Activated CD8-positive, alpha-beta memory T cell treated with anti-CD3 and anti-CD28 coated beads, Interleukin-2, amount 50 U/mL, for 4 hours (primary cell): ENCODE measurements around the gene ZBTB32.
A peak's percentile ranks its signal among the peaks of the same experiment; 100 is the strongest.

Source experiments
- DNase-seq: peaks from one replicate; pipeline ENCODE4 v3.0.0-alpha.2; 2020

The ZBTB32 gene

GRCh38 chr19:35755131-35755549 is 50.8 kb downstream of the ZBTB32 start:
- no peak for DNase-seq

DNA sequence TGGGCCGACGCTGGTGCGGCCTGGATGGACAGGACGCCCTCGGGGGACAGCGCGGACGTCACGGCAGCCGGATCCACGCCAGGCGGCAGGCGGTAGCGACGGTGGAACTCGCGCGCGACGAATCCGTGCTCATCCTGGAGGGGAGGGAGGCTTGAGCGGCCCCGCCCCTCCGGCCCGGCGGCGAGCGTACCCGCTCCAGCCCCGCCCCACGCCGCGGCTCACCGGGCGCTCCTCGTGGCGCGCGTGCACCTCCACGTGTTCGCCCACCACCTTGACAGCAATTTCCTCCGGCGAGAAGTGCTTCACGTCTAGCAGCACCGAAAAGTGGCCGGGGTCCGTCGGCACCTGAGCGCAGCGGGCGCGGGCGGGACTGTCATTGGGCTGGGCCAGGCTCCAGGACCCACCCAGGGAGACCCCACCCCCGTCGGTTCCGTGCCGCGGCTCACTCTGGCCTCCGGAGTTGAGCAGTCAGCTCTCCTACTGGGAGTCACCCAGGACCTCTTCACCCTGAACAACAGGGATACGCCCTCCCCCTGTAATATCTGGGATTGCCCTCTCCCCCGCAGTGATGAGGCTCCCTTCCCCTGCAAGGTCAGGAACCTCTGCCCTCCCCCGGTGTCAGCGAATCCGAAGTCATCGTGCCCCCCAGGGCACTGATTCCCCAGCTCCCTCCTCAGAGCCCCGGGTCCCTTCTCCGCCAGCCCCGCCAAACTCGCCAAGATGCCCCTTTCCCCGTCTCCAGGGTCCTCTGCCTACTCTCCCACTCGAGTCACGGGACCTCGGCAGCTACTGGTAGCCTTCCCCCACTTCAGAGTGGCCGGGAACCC is 51.4 kb downstream of the ZBTB32 start:
- peak; percentile 64 for DNase-seq

DNA sequence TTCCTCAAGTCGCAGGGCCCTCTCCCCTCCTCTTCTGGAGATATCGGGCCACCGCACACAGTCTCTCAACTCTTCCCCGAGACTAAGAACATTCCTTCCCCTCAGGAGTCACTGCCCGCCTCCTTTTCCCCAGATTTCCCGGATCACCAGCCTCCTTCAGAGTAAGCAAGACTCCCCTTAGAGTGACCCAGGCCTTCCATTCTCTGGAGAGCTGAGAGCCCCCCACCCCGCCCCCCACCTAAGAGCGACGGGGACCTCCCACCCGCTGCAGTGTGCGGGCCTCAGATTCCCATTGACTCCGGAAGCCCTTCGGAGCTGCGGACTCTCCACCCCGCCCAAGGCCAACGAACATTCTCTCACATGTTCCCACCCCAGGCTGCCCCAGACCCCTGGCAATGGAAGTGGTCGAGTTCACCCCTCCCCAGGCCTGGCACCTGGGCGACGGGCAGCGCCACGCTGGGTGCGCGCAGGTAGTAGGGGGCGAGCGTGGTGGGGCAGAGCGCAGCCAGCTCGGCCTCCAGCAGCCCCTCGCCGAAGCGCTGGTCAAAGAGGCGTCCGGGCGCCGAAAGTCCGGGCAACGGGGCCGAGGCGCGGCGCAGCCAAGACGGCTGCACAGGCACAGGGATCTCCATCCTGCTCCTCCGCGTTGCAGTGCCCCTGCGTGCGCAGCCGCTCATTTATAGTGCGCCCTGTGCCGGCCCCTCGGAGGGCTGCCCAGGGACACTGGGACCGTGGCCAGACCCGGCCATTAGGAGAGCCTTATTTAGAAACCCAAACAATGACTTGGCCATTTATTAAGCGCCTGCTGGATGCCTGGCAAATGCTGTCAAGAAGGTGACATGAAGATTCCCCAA is 52.2 kb downstream of the ZBTB32 start, which contains the start of gene HSPB6:
TSS of gene HSPB6 (minus strand) at position 653 of the 854 bp plus-strand sequence. CDS start at position 632, 21 bp downstream.
- peak; percentile 15 for DNase-seq

- no peak for DNase-seq
These were observed 52.9 kb downstream of the ZBTB32 start for GRCh38 chr19:35757231-35757748.

GRCh38 chr19:35757749-35758608 is 53.6 kb downstream of the ZBTB32 start, which contains the start of gene PROSER3:
Gene PROSER3 (plus strand): TSS chr19:35758176. CDS start chr19:35758216, 40 bp downstream.
- DNase-seq: peak; percentile 98

- no peak for DNase-seq
These were observed 55.3 kb downstream of the ZBTB32 start for GRCh38 chr19:35759697-35760096.

GRCh38 chr19:35760711-35761349 is 56.5 kb downstream of the ZBTB32 start:
- DNase-seq: no peak

GRCh38 chr19:35764432-35765315 is 60.3 kb downstream of the ZBTB32 start:
- DNase-seq: no peak
